Measurements from ENCODE around the gene ULK1.
A peak's percentile ranks its signal among the peaks of the same experiment; 100 is the strongest.

Gene ULK1

DNA sequence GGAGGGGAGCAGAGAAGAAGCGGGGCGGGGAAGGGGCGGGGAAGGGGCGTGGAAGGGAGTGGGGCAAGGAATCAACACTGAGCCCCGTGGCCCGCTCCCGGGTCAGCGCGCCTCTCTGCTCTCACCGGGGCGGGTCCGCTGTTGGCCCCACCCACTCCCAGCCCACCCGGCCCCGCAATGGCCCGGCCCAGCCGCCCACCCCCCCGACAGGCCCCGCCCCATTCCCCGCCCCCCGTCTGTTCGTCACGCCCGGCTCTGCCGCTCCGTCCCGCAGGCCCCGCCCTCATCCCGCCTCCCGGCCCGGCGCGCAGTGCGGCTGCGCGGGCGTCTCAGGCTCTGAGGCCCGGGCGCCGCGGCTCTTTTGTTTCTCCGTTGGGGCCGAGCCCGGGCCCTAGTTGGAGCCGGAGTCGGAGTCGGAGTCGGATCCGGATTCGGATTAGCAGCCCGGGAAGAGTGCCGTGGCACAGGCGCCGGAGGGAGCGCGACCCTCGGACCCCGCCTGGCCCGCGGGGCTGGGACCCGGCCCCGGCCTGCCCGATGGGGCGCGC is at the start of gene ULK1:
Gene ULK1 (plus strand): TSS at position 310 of the 548 bp plus-strand sequence. CDS start 380 bp downstream, outside the sequence.
- DNase-seq = peak; percentile 99

DNA sequence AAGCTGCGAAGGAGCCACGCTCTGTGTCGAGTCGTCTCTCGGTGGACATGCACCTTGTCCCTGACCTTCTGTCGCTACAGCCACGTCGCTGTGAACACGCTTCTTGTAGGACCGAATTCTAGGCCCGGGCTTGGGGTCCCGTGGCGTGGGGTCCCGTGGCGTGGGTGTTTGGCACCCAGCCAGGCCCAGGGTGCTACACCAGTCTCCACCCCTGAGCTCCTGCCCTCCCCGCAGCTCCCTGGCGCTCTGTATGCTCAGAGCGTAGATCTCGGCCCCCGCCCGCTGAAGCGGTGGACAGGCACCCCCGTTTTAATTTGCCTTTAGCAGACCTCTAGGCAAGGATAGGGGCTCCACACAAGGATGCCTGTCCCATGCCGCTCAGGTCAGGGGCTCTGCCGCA is 49.8 kb upstream of the ULK1 start:
- DNase-seq = no peak

DNA sequence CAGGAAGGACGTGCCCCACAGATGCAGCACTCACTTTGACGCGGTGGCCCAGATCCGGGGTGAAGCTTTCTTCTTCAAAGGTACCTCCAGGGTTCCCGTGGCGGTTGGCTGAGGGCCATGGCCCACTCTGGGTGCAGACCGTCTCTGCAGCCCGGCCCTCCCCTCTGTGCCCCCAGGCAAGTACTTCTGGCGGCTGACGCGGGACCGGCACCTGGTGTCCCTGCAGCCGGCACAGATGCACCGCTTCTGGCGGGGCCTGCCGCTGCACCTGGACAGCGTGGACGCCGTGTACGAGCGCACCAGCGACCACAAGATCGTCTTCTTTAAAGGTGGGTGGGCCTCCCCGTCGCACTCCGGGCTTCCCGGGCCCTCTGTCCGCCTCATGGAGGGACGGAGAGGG is 49.3 kb upstream of the ULK1 start:
- DNase-seq = no peak

DNA sequence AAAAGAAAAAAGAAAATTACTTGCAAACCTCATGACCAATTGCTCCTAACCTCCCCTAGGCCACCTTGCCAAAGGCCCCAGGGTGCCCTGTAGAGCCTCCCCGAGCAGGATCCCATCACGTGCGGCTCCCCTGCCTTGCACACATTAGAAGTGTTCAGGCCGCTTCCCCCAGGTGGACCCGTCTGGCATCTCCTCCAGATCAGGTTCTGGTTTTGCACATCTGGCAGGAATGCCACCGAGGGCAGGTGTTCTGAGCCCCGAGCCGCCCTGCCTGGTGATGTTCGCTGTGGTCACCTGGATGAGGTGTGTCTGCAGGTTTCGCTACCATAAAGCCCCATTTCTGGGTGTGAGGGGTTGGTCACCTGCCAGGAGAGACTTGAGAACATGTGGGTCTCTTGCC is 47.0 kb upstream of the ULK1 start:
- no peak for DNase-seq

DNA sequence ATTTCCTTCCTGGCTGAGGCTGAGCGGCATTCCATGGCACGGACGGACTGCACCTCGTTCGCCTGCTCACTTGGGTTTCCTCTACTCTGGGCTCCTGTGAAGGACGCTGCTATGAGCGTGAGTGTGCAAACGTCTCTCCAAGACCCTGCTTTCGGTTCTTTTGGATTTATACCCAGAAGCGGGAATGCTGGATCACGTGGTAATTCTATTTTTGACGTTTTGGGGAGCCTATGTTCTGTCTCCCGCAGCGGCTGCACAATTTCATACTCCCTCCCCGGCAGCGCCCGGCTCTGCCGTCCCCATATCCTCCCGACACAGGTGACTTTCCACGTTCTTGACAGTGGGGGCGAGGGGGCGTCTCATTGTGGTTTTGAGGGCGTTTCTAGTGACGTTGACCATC is 45.7 kb upstream of the ULK1 start:
- DNase-seq = no peak

DNA sequence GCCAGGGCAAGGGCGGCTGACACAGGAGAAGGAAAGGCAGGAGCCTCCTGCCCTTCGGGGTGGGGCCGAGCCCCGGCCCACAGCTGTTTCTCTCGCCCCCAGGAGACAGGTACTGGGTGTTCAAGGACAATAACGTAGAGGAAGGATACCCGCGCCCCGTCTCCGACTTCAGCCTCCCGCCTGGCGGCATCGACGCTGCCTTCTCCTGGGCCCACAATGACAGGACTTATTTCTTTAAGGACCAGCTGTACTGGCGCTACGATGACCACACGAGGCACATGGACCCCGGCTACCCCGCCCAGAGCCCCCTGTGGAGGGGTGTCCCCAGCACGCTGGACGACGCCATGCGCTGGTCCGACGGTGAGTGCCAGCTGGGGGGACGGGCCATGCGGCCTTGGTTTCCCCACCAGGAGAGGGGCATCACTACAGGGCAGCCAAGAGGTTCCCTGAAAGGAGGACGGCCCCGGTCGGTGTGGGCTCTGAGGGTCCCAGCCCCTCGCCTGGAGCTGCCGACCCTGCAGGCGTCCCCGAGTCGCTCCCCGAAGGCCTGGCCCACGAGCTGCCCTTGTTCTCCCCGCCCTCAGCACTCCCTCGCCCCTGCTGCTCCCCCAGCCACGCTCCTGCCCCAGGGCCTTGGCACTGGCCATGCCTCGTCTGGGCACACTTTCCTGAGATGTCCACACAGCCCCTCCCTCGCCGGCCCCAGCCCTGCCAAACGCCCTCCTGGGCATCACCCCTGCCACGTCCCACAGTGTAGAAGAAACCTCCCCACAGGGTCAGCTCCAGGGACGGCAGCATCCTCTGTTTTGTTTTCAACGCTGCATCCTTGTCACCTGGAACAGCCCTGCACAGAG is 44.5 kb upstream of the ULK1 start:
- no peak for DNase-seq

DNA sequence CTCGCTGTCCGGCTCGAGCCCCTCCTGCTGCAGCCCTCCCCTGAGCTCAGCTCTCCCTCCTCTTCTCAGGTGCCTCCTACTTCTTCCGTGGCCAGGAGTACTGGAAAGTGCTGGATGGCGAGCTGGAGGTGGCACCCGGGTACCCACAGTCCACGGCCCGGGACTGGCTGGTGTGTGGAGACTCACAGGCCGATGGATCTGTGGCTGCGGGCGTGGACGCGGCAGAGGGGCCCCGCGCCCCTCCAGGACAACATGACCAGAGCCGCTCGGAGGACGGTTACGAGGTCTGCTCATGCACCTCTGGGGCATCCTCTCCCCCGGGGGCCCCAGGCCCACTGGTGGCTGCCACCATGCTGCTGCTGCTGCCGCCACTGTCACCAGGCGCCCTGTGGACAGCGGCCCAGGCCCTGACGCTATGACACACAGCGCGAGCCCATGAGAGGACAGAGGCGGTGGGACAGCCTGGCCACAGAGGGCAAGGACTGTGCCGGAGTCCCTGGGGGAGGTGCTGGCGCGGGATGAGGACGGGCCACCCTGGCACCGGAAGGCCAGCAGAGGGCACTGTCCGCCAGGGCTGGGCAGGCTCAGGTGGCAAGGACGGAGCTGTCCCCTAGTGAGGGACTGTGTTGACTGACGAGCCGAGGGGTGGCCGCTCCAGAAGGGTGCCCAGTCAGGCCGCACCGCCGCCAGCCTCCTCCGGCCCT is 43.4 kb upstream of the ULK1 start:
- DNase-seq = no peak

DNA sequence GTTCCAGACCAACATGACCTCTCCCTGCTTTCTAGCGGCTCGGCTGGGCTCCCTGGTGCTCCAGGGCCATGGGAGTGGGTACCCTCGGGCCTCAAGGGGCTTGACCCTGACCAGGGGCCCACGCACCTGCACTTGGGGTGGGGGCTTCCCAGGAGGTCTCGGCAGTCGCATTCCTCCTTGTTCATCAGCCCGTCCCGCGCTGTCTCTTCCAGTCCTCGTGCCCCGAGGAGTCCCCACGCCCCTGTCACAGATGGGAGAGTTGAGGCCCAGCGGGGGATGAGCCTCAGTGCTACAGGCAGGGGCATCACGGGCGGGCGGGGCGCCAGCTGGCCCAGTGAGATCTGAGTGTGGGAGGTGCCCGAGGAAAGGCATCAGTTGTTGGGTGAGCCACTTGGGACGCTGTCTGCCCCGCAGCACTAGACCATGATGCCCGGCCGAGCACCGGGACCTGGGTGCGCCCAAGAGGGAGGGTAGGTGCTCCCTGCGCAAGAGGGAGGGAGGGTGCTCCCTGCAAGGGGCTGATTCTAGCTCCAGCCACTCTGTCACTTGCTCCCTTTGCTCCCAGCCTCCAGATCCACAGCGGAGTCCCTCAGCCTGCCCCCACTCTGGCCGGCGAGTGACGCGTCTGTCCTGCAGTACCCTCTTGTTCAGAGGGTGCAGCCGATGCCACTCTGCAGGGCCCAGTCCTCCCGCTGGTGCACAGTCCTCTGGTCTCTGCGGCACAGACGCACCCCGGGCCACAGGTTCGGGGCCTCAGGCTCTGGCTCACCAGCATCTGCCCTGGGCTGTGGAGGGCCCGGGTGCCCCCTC is 42.5 kb upstream of the ULK1 start:
- no peak for DNase-seq

DNA sequence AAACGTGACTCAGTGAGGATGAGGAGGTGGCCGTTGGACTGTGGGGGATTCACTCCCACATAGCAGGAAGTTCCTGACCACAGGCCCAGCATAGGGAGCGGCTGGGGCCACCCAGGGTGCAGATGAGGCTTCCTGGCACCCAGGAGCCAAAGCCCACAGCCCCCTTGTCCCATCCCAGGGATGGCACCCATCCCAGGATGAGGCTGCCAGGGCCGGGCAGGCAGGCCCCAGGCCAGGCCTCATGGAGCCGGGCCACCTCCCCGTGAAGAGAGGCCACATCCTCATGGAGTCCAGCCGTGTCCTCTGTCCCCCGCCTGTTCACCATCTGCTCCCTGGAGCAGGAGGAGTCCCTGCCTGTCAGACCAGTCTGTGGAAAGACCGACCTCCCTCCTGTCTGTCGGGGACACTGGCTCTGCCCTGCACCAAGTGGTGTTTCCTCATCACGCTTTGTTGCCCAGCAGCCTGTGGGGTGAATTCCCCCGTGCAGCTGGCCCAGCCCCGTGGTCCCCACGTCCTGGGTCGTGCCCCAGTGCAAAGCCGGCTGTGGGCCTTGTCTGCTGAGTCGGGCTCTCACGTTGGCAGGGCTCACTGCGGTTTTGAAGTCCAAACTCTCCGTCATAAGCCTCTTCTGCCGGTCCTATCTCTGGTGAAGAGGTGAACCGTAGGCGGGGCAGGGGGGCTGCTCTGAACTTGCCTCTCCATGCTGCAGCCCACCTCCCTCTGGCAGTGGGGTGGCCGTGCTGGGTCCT is 41.7 kb upstream of the ULK1 start:
- no peak for DNase-seq

DNA sequence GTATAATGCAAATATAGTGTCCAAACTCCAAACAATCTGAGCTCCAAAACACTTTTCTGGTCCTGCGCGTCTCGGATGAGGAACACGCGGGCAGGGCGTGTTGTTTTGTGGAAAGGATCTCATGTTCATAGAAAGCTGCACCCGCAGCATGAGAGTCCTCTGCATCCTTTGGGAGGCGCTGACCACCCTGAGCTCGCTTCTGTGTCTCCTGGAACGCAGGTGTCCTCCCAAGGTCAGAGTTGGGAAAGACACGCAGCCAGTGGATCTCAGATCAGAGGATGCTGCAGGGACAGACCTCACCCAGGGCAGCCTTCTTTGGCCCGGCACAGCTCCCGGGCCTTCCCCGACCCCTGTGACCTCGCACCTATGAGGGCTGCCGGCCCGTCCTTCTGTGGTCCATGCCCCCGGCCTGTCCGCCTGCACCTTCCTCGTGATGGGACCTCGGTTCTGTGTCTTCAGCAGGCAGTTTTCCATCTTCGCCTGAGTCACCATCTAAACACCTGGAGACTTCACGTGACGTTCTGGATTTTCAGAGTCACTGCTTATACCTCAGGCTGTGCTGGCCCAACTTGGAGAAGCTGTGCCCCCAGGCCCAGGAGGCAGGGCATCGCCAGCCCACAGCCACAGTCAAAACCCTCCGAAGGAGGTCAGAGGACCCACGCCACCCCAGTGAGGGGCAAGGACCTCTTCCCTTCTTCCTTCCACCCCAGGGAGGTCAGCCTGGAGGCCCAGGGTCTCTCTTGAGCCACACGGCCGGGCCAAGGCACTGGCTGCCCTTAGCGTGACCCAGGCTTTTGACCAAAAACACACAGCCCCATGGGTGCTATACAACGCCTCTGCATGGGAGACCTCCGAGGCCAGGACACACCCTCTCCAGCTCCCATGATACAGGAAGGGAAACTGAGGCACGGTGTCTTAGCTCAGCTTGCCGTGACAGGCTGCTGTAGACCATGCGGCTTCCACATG is 40.3 kb upstream of the ULK1 start:
- DNase-seq = peak; percentile 52

DNA sequence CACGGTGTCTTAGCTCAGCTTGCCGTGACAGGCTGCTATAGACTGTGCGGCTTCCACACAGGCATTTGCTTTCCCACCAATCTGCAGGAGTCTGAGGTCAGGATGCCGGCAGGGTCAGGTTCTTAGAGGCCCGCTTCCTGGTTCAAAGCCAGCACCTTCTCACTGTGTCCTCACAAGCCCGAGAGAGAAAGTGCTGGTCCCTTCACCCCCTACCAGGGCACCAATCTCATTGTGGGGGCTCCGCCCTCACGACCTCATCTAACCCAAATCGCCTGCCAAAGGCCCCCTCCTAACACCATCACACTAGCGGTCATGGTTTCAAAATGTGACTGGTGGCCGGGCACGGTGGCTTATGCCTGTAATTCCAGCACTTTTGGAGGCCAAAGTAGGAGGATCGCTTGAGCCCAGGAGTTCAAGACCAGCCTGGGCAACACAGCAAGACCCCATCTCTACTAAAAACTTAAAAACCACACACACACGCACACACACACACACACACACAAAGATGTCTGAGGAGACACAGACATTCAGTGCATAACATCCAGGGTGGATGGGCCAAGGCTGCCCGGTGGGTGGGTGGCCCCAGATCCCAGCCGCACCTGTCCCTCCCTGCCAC is 39.5 kb upstream of the ULK1 start:
- peak; percentile 26 for DNase-seq

DNA sequence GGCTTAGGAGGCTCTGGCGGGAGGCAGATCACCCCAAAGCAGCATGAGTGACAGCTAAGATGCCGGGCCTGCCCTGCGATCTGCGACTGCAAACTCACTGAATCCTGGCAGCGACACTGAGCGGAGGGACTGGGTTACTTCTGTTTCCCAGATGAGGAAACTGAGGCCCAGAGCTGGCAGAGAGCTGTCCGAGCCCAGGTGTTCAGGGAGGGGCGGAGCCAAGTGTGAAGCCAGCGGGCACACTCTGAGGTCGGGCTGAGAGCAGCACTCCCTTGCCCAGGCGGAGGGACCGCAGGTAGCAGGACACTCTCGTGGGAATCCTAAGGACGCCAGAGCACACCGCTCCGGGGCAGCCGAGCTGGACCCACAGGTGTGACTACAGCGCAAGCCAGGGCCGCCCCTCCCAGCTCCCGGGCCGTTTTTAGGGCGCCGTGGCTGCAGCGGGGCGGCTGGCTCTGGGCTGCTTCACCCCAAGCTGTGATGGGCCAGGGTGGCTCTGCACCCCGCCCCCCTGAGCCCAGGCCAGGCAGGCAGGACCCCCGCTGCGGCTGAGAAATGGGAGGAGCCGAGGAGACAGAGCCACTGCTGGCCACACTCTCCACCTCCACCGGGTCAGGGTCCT is 38.8 kb upstream of the ULK1 start:
- DNase-seq = peak; percentile 24

DNA sequence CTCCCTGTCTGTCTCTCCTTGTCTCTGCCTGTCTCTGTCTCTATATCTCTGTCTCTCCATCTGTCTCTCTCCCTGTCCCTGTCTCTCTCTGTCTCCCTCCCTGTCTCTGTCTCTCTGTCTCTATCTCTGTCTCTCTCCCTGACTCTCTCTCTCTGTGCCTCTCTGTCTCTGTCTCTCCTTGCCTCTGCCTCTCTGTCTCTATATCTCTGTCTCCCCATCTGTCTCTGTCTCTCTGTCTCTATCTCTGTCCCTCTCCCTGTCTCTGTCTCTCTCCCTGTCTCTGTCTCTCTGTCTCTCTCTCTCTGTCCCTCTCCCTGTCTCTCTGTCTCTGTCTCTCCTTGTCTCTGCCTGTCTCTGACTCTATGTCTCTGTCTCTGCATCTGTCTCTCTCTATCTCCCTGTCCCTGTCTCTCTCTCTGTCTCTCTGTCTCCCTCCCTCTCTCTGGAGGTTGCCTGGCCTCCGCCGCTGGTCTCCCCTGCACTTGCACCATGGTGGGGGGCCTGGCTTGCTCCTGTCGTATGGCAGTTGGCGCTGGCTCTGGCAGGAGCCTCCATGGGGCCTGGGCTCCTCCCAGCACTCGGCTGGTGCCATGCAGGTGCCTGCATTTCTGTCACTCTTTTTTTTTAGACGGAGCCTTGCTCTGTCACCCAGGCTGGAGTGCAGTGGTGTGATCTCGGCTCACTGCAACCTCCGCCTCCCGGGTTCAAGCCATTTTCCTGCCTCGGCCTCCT is 37.9 kb upstream of the ULK1 start:
- peak; percentile 7 for DNase-seq

DNA sequence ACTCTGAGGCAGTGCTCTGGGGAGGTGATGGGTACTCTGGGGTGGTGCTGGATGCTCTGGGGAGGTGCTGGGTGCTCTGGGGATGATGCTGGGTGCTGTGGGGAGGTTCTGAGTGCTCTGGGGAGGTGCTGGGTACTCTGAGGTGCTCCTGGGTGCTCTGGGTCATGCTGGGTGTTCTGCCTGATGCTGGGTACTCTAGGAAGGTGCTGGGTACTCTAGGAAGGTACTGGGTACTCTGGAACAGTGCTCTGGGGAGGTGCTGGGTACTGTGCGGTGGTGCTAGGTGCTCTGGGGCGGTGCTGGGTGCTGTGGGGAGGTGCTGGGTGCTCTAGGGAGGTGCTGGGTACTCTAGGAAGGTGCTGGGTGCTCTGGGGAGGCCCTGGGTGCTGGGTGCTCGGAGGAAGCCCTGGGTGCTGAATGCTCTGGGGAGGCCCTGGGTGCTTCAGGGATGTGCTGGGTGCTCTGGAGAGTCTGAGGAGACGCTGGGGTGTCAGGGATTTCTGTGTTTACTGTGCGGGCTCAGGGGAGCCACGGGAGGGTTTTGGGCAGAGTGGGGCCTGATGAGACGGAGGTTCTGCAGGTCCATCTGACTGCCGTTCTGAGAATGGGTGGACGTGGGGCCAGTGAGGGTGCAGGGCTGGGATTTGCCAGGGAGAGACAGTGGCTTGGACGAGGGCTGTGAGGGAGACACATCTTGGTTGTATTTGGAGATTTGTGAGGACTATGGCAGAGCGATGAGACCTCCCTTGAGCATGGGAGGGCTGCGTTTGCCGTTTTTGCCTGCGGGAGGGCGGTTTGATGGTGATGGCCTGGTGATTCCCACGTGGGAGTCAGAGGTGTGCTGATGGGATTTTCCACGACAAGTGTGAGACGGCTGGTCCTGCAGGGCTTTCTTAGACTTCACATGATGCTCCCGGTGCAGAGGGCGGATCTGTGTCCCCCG is 36.2 kb upstream of the ULK1 start:
- DNase-seq = peak; percentile 20

DNA sequence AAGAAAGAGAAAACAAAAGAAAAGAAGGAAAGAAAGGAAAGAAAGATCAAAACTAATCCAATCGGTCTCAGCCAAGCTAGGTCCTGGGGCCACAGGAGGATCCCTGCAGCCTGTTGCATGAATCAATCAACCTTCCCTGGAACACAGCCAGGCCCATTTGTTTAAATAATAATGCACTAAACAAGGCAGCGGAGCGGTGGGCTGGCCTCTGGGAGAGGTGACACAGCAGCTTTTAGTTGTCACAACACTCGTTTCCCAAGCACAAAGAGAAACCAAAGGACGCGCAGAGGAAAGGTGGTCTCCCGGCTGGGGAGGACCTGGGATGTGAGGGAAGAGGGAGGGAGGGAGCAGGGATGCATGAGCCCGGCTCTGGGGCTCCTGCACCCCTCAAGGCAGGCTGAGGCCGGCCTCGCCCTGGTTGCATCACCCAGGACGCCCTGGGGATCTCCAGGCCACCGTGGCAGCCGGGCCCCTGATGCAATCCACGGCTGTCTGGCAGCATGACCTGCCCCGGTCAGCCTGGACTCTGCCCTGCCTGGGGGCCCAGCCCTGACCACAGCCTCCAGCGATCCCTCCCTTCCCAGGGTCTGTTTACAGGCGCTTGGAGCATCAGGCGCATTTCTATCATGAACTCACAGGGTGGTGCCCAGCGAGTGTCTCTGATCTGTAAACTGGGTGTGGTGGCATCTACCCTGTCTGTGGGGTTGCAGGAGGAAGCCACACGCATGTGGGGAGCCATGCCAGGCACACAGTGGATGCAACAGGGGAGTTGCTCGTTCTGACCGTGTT is 33.8 kb upstream of the ULK1 start:
- peak; percentile 56 for DNase-seq

DNA sequence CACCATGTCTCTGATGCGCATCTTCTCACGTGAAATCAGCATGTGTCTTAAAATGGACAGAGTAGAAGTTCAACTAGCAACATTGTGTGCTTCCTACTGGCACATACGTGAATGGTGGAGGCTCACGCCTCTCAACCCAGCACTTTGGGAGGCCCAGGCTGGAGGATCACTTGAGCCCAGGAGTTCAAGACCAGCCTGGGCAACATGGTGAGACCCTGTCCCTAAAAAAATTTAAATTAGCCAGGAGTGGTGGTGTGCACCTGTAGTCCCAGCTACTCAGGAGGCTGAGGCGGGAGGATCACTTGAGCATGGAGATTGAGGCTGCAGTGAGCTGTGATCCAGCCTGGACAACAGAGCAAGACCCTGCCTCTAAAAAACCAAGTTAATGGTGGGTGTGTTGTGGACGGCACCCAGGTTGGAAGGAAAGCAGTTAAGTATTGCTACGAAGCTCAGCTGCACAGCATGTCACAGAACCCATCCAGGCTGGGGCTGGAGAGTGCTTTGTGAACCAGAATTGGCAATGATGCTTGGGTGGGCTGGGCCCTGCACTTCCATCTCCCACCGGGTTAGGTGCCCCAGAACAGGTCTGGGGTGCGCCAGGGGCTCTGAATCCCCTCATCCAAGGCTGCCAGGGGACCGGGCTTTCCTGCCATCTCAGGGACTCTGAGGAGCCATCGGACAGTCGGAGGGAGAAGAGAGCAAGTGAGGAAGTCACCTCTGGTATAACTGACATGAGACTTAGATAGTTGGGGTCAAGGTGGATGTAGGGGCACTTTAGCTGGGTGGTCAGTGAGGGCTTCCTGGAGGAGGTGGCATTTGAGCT is 33.0 kb upstream of the ULK1 start:
- DNase-seq = peak; percentile 13

DNA sequence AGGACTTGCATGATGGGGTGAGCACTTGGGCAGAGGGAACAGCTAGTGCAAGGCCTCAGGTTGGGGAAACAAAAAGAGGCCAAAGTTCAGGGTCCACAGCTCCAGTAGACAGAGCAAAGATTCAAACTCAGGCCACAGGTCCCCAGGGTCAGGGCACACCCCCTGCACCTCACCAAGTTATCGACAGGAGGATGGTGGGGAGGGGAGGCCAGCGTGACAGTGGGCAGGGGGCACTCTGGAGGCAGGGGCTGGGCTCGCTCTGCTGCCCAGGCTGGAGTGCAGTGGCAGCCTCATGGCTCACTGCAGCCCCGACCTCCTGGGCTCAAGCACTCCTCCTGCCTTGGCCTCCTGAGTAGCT is 32.4 kb upstream of the ULK1 start:
- DNase-seq = no peak
